Stimulated activated CD8-positive, alpha-beta memory T cell treated with anti-CD3 and anti-CD28 coated beads, Interleukin-7, amount 100 ng/mL, for 48 hours (primary cell): ENCODE data around the gene ACKR2.

ENCODE experiments used
- DNase-seq, 2 donors: peaks; one replicate each; pipeline ENCODE4 v3.0.0-alpha.2; 2020; ENCODE audit warnings: low read depth in 1 of 2; ENCODE audit errors: extremely low read depth in 1 of 2

ACKR2 gene

DNA sequence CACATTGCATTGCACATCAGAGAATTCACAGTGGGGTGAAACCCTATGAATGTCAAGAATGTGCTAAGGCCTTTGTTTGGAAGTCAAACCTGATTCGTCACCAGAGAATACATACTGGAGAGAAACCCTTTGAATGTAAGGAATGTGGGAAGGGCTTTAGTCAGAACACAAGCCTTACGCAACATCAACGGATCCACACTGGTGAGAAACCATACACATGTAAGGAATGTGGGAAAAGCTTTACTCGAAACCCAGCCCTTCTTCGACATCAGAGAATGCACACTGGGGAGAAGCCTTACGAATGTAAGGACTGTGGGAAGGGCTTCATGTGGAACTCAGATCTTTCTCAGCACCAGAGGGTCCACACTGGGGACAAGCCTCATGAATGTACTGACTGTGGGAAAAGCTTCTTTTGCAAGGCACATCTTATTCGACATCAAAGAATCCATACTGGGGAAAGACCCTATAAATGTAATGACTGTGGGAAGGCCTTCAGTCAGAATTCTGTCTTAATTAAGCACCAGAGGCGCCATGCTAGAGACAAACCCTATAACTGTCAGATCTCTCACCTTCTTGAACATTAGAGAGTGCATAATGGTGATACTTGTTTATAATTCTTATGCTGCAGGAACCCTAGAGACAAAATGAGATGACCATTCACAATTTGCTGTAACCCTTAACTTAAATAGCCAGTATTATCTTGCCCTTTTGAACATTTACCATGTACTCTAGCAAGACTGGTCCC is 105.7 kb downstream of the ACKR2 start:
- no peak for DNase-seq
